Osteocyte (in vitro differentiated cells): Measurements from ENCODE around the gene NAGS. TPM values are rescaled to one million over a fixed set of nuclear protein-coding genes. Genes with fewer than 3 reads are reported as not detected.

ENCODE experiments used
- DNase-seq: peaks from one replicate; pipeline ENCODE4 v3.0.0; 2021; ENCODE audit warnings: mixed read lengths; ENCODE audit not compliant: unreplicated experiment; ENCODE audit errors: extremely low spot score
- H3K27ac Mint-ChIP-seq: one replicate; pipeline ENCODE4 v1.8.0; 2021; ENCODE audit warnings: mild to moderate bottlenecking, mixed read lengths; ENCODE audit not compliant: unreplicated experiment
- H3K27me3 Mint-ChIP-seq: one replicate; pipeline ENCODE4 v1.8.0; 2021; ENCODE audit warnings: mixed read lengths; ENCODE audit not compliant: unreplicated experiment
- H3K36me3 Mint-ChIP-seq: one replicate; pipeline ENCODE4 v1.8.0; 2021; ENCODE audit warnings: mixed read lengths; ENCODE audit not compliant: unreplicated experiment
- H3K4me1 Mint-ChIP-seq: one replicate; pipeline ENCODE4 v1.8.0; 2021; ENCODE audit warnings: mixed read lengths; ENCODE audit not compliant: unreplicated experiment
- H3K4me3 Mint-ChIP-seq: one replicate; pipeline ENCODE4 v1.8.0; 2021; ENCODE audit warnings: mild to moderate bottlenecking, moderate library complexity, mixed read lengths; ENCODE audit not compliant: unreplicated experiment
- H3K9me3 Mint-ChIP-seq: one replicate; pipeline ENCODE4 v1.8.0; 2021; ENCODE audit warnings: mixed read lengths; ENCODE audit not compliant: unreplicated experiment
- total RNA-seq: library from RNA; stranded (reverse); gene quantifications from 2 replicates; pipeline ENCODE4 v1.2.1, GENCODE V29; 2021
- TF ChIP-seq, protein P1 (sequence below): fragments of 200-600 bp; sonication (generic); IDR thresholded peaks from 2 replicates; pipeline ENCODE4 v1.5.0; 2021; ENCODE audit warnings: antibody characterized with exemption, mild to moderate bottlenecking, moderate library complexity

NAGS gene
- total RNA-seq, 1 donor from 2014 or later: 0.78 TPM

DNA sequence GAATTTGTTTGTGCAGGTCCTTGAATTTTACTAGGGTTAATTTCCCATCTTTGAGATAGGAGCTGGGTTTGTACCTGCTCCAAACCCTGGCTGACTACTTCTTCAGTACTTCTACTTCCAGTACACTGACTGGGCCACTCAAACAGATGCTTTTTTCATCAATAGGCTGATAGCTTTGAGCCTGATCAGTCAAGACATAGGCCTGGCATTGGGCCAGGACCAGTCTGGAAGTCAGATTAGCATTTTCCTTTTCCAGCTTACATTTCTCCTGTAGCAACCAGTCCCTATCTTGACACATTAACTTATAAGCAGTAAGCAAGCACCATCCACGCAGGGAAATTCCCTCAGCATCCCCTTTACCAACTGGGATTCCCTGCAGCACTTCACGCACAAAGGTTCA is 17.8 kb downstream of the NAGS start:
- Mint-ChIP-seq H3K27me3 (no peaks in the 10 kb centered on the region), H3K4me1 (no peaks in the 10 kb centered on the region), H3K27ac (no peak overlapping the region), H3K36me3 (peaks cover 6% of the 10 kb centered on the region), H3K9me3 (no peaks in the 10 kb centered on the region), H3K4me3 (no peak overlapping the region)
- no peak for DNase-seq
- TF ChIP-seq, protein P1, sequence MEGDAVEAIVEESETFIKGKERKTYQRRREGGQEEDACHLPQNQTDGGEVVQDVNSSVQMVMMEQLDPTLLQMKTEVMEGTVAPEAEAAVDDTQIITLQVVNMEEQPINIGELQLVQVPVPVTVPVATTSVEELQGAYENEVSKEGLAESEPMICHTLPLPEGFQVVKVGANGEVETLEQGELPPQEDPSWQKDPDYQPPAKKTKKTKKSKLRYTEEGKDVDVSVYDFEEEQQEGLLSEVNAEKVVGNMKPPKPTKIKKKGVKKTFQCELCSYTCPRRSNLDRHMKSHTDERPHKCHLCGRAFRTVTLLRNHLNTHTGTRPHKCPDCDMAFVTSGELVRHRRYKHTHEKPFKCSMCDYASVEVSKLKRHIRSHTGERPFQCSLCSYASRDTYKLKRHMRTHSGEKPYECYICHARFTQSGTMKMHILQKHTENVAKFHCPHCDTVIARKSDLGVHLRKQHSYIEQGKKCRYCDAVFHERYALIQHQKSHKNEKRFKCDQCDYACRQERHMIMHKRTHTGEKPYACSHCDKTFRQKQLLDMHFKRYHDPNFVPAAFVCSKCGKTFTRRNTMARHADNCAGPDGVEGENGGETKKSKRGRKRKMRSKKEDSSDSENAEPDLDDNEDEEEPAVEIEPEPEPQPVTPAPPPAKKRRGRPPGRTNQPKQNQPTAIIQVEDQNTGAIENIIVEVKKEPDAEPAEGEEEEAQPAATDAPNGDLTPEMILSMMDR: no peak

- no peaks in the 10 kb centered on the region for H3K27me3 Mint-ChIP-seq
- H3K36me3 Mint-ChIP-seq: peaks cover 6% of the 10 kb centered on the region
- H3K4me1 Mint-ChIP-seq: no peaks in the 10 kb centered on the region
- peak overlapping the region; percentile 10 for H3K27ac Mint-ChIP-seq
- no peak overlapping the region for H3K4me3 Mint-ChIP-seq
- TF ChIP-seq, protein P1: no peak
- DNase-seq: no peak
- H3K9me3 Mint-ChIP-seq: no peaks in the 10 kb centered on the region
These were observed 19.3 kb downstream of the NAGS start for GRCh38 chr17:44023545-44024270.

DNA sequence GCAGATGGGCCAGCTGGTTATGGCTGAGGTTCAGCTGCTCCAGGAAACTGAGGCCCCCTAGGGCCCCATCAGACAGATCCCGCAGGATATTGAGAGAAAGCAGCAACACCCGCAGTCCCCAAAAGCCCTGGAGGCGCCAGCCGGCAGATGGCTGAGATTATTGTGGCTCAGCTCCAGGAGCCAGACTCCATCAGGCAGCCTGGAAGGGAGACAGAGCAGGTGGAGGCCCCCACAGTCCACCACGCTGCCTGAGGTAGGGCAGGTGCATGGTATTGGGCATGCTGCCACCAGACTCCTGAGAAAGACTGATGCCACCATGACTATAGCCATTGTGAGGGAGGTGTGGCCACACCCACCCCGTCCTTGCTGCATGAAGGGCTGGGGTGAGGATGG is 19.8 kb downstream of the NAGS start:
- no peak for DNase-seq
- TF ChIP-seq, protein P1: no peak
- H3K27me3 Mint-ChIP-seq: no peaks in the 10 kb centered on the region
- H3K27ac Mint-ChIP-seq: no peak overlapping the region
- no peaks in the 10 kb centered on the region for H3K4me1 Mint-ChIP-seq
- no peak overlapping the region for H3K4me3 Mint-ChIP-seq
- H3K9me3 Mint-ChIP-seq: no peaks in the 10 kb centered on the region
- H3K36me3 Mint-ChIP-seq: peaks cover 10% of the 10 kb centered on the region

GRCh38 chr17:44024853-44025252 is 20.4 kb downstream of the NAGS start:
- Mint-ChIP-seq H3K4me3 (no peak overlapping the region), H3K4me1 (no peaks in the 10 kb centered on the region)

DNA sequence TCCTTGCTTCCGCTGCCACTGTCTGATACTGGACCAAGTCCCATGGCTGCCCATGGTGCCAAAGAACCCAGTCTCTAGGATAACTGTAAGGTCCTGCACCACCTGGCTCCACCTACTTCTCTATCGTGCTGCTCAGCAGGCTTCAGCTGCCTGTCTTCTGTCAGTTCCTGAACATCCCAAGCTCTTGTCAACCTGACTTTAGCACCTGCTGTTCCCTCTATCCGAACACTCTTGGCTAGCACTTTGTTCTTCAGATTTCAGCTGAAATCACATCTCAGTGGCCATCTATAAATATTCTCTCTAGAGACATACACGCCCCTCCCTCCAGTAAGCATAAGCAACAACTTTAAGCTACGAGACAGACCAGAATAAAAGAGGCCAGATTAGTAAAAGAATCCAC is 25.3 kb downstream of the NAGS start:
- H3K4me3 Mint-ChIP-seq: no peak overlapping the region
- H3K9me3 Mint-ChIP-seq: no peaks in the 10 kb centered on the region
- no peak for DNase-seq
- no peak overlapping the region for H3K27ac Mint-ChIP-seq
- no peaks in the 10 kb centered on the region for H3K27me3 Mint-ChIP-seq
- H3K4me1 Mint-ChIP-seq: no peaks in the 10 kb centered on the region
- TF ChIP-seq, protein P1: no peak
- H3K36me3 Mint-ChIP-seq: peaks cover 19% of the 10 kb centered on the region

More at GRCh38 chr17:44024853-44025252, 20.4 kb downstream of the NAGS start:
- H3K36me3 Mint-ChIP-seq: peaks cover 10% of the 10 kb centered on the region
- TF ChIP-seq, protein P1: no peak
- no peak for DNase-seq
- no peak overlapping the region for H3K27ac Mint-ChIP-seq
- no peaks in the 10 kb centered on the region for H3K9me3 Mint-ChIP-seq
- no peaks in the 10 kb centered on the region for H3K27me3 Mint-ChIP-seq
